Endothelial cell of umbilical vein (primary cell): ENCODE data around the gene DENND1A.

Experiments
- CTCF ChIP-seq, 2 donors: IDR thresholded peaks; 1 replicate in 1 of 2; 2 replicates in 1 of 2; pipeline ENCODE4 v1.5.1; 2011; ENCODE audit warnings: low read length in 2 of 2, mild to moderate bottlenecking in 2 of 2, moderate library complexity in 2 of 2, control low read depth in 1 of 2, inconsistent platforms in 1 of 2, low read depth in 1 of 2; ENCODE audit not compliant: insufficient read depth in 1 of 2; ENCODE audit errors: extremely low read depth in 1 of 2
- EZH2 ChIP-seq: IDR thresholded peaks from 2 replicates; pipeline ENCODE4 v1.6.1; 2012; ENCODE audit warnings: borderline replicate concordance, low read depth, mild to moderate bottlenecking, moderate library complexity, low read length, inconsistent platforms; ENCODE audit not compliant: severe bottlenecking
- FOS ChIP-seq: IDR thresholded peaks from 2 replicates; pipeline ENCODE4 v1.6.1; 2011; ENCODE audit warnings: mild to moderate bottlenecking, low read length, moderate library complexity, borderline replicate concordance; ENCODE audit not compliant: insufficient read depth
- TF ChIP-seq, protein P1 (sequence below): IDR thresholded peaks from 2 replicates; pipeline ENCODE4 v1.6.1; 2011; ENCODE audit not compliant: insufficient read depth, insufficient read length

DNA sequence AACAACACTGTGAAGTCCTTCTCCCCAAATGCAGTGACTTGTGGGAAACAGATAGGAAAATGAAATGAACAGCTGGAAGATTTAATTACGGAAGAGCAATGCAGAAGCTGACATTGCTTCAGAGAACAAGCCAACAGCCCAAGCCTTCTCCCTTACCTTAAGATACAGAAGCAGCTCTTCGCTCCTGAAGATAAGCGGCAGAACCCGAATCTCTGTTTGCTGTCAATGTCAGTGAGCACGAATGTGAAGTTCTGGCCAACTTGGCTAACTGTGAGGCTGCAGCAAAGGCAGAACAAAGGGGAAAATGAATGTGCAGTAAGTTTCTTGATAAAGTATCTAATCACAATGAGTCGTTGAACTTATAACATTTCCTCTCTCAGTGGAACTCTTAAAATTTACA, 172.4 kb downstream of the DENND1A start:
- TF ChIP-seq CTCF (IDR thresholded peaks at IDR 0.05; ENCODE audit: extremely low read depth in 1 of 2, insufficient read depth in 1 of 2, low read depth in 1 of 2, low read length in 2 of 2) (no peak), EZH2 (no peak), FOS (no peak)
- TF ChIP-seq, protein P1, sequence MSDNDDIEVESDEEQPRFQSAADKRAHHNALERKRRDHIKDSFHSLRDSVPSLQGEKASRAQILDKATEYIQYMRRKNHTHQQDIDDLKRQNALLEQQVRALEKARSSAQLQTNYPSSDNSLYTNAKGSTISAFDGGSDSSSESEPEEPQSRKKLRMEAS: no peak
